Left renal cortex interstitium (tissue), 4 donors: ENCODE measurements around the gene TEAD1. TPM values are rescaled to one million over a fixed set of nuclear protein-coding genes. Genes with fewer than 3 reads are reported as not detected.

ENCODE experiments used
- DNase-seq, 4 donors: peaks; one replicate each; pipeline ENCODE4 v3.0.0-alpha.2; 2013; ENCODE audit warnings: low read depth in 4 of 4, low spot score in 2 of 4, missing footprints in 1 of 4
- polyA plus RNA-seq, 4 donors: library from polyadenylated mRNA; unstranded; fragments of 120-200 nt; gene quantifications; one replicate each; pipeline ENCODE4 v1.2.1, GENCODE V29; 2013; ENCODE audit not compliant: insufficient read length in 4 of 4

TEAD1 gene
- polyA plus RNA-seq, 4 donors = 77.4 to 91.7 (median 86.5) TPM

GRCh38 chr11:12731841-12732336, 57.7 kb downstream of the TEAD1 start:
- DNase-seq = no peak

GRCh38 chr11:12733091-12733490, 58.9 kb downstream of the TEAD1 start:
- no peak for DNase-seq

GRCh38 chr11:12734625-12735024, 60.4 kb downstream of the TEAD1 start:
- no peak for DNase-seq

- no peak for DNase-seq
Measured at GRCh38 chr11:12735262-12735661, 61.0 kb downstream of the TEAD1 start.

- no peak for DNase-seq
Measured at GRCh38 chr11:12737024-12737423, 62.8 kb downstream of the TEAD1 start.

GRCh38 chr11:12741671-12742216, 67.5 kb downstream of the TEAD1 start:
- no peak for DNase-seq

GRCh38 chr11:12743834-12744449, 69.7 kb downstream of the TEAD1 start:
- DNase-seq = no peak

- peak in 1 of 4 donors; percentile 67 for DNase-seq
Measured at GRCh38 chr11:12744826-12745502, 70.7 kb downstream of the TEAD1 start.

- DNase-seq = no peak
Measured at GRCh38 chr11:12745787-12746186, 71.6 kb downstream of the TEAD1 start.

GRCh38 chr11:12746593-12747097, 72.4 kb downstream of the TEAD1 start:
- peak in 3 of 4 donors; percentile 75 to 86 (median 80) for DNase-seq

GRCh38 chr11:12748561-12748960, 74.3 kb downstream of the TEAD1 start:
- DNase-seq = no peak

- no peak for DNase-seq
Measured at GRCh38 chr11:12749442-12749841, 75.2 kb downstream of the TEAD1 start.

GRCh38 chr11:12750181-12750580, 76.0 kb downstream of the TEAD1 start:
- DNase-seq = no peak

GRCh38 chr11:12752868-12753524, 78.8 kb downstream of the TEAD1 start:
- no peak for DNase-seq

- DNase-seq = no peak
Measured at GRCh38 chr11:12754021-12754420, 79.8 kb downstream of the TEAD1 start.

- DNase-seq = no peak
Measured at GRCh38 chr11:12754582-12755234, 80.5 kb downstream of the TEAD1 start.

GRCh38 chr11:12755510-12756453, 81.6 kb downstream of the TEAD1 start:
- DNase-seq = no peak

GRCh38 chr11:12756454-12756806, 82.2 kb downstream of the TEAD1 start:
- no peak for DNase-seq

- DNase-seq = no peak
Measured at GRCh38 chr11:12756867-12757266, 82.6 kb downstream of the TEAD1 start.

- no peak for DNase-seq
Measured at GRCh38 chr11:12757416-12757815, 83.2 kb downstream of the TEAD1 start.
